SK-N-SH (cell line): ENCODE data around the gene SYNPR. TPM values are rescaled to one million over a fixed set of nuclear protein-coding genes. Genes with fewer than 3 reads are reported as not detected.

Experiments
- CTCF ChIA-PET: fragments of 300-600, 350-600 bp; formaldehyde crosslinking; extraction: SDS; loops from one replicate; lab custom pipeline; 2021; lab: Yijun Ruan, JAX
- POLR2A ChIA-PET: fragments of 350-600 bp; sonication (Branson Sonifier 250); formaldehyde crosslinking; extraction: SDS; loops from one replicate; lab custom pipeline; 2020; ENCODE audit warnings: antibody characterized with exemption, inconsistent platforms; lab: Yijun Ruan, JAX
- DNase-seq: peaks from one replicate; pipeline ENCODE4 v3.0.0; 2012
- H2AFZ ChIP-seq: fragments of 200-600 bp; sonication (generic); 2 replicates; pipeline ENCODE4 v1.8.1; 2016; ENCODE audit warnings: antibody characterized with exemption, mild to moderate bottlenecking, low read depth
- H3F3A ChIP-seq: fragments of 200-600 bp; sonication (generic); replicated peaks from 2 replicates; pipeline ENCODE3; 2016; ENCODE audit warnings: antibody characterized with exemption, mild to moderate bottlenecking; ENCODE audit not compliant: insufficient read depth
- H3K27ac ChIP-seq, 2 experiments: fragments of 200-500 bp in 1 of 2; fragments of 200-600 bp in 1 of 2; sonication (Bioruptor generic) in 1 of 2; sonication (generic), shearing (Covaris generic) in 1 of 2; 2 replicates each; pipeline versions ENCODE4 v1.5.1 to v1.6.1; 2014 to 2016; ENCODE audit warnings: low read depth in 2 of 2, inconsistent platforms in 1 of 2, low read length in 1 of 2, mild to moderate bottlenecking in 1 of 2, mixed read lengths in 1 of 2
- H3K27me3 ChIP-seq: fragments of 200-600 bp; sonication (generic), shearing (Covaris generic); 2 replicates; pipeline ENCODE4 v1.6.1; 2016; ENCODE audit warnings: mixed run types; ENCODE audit not compliant: insufficient read depth
- H3K36me3 ChIP-seq, 2 experiments: fragments of 200-500 bp in 1 of 2; fragments of 200-600 bp in 1 of 2; sonication (Bioruptor generic) in 1 of 2; sonication (generic) in 1 of 2; replicated peaks in 1 of 2; 2 replicates each; pipeline versions ENCODE3 to v1.5.1; 2014 to 2016; ENCODE audit warnings: low read length in 1 of 2, mild to moderate bottlenecking in 1 of 2; ENCODE audit not compliant: insufficient read depth in 2 of 2, control insufficient read depth in 1 of 2
- H3K4me1 ChIP-seq, 2 experiments: fragments of 200-500 bp in 1 of 2; fragments of 200-600 bp in 1 of 2; sonication (Bioruptor generic) in 1 of 2; sonication (generic), shearing (Covaris generic) in 1 of 2; 2 replicates each; pipeline versions ENCODE4 v1.5.1 to v1.6.1; 2014 to 2016; ENCODE audit warnings: low read depth in 1 of 2, low read length in 1 of 2, mixed run types in 1 of 2; ENCODE audit not compliant: insufficient read depth in 2 of 2, control insufficient read depth in 1 of 2
- H3K4me2 ChIP-seq: fragments of 200-600 bp; sonication (generic), shearing (Covaris generic); 2 replicates; pipeline ENCODE4 v1.6.1; 2017; ENCODE audit warnings: mixed run types
- H3K4me3 ChIP-seq, 2 experiments: fragments of 200-500 bp in 1 of 2; fragments of 200-600 bp in 1 of 2; sonication (Bioruptor generic) in 1 of 2; sonication (generic), shearing (Covaris generic) in 1 of 2; 2 replicates each; pipeline versions ENCODE4 v1.5.1 to v1.8.1; 2014 to 2016; ENCODE audit warnings: low read depth in 2 of 2, inconsistent platforms in 1 of 2, low read length in 1 of 2, mild to moderate bottlenecking in 1 of 2, mixed read lengths in 1 of 2, moderate library complexity in 1 of 2
- H3K79me2 ChIP-seq: fragments of 200-600 bp; sonication (generic); 2 replicates; pipeline ENCODE4 v1.8.1; 2017; ENCODE audit warnings: mild to moderate bottlenecking; ENCODE audit not compliant: insufficient read depth
- H3K9ac ChIP-seq: fragments of 200-600 bp; sonication (generic); 2 replicates; pipeline ENCODE4 v1.6.1; 2017; ENCODE audit warnings: mixed run types
- H3K9me2 ChIP-seq: fragments of 200-600 bp; sonication (generic); 2 replicates; pipeline ENCODE4 v1.6.1; 2017; ENCODE audit warnings: mixed run types
- H3K9me3 ChIP-seq: fragments of 200-600 bp; sonication (generic); 2 replicates; pipeline ENCODE4 v1.6.1; 2017; ENCODE audit warnings: mixed run types, mild to moderate bottlenecking, moderate library complexity
- H4K20me1 ChIP-seq: fragments of 200-600 bp; sonication (generic); 2 replicates; pipeline ENCODE4 v1.6.1; 2017; ENCODE audit warnings: mild to moderate bottlenecking, mixed run types; ENCODE audit not compliant: insufficient read depth
- CHD2 ChIP-seq: fragments of 150-350 bp; IDR thresholded peaks from 2 replicates; pipeline ENCODE4 v1.6.1; 2018; ENCODE audit warnings: low read length; ENCODE audit not compliant: partially characterized antibody
- ELF1 ChIP-seq: IDR thresholded peaks from 2 replicates; pipeline ENCODE4 v1.4.0; 2012
- EP300 ChIP-seq, 2 experiments: IDR thresholded peaks; 2 replicates each; pipeline versions ENCODE4 v1.4.0 to v1.6.1; 2012; ENCODE audit warnings: borderline replicate concordance in 1 of 2, low read depth in 1 of 2, low read length in 1 of 2
- FOXJ3 ChIP-seq: sonication (generic); formaldehyde crosslinking; IDR thresholded peaks from 2 replicates; pipeline ENCODE4 v1.5.1; 2020; ENCODE audit warnings: mild to moderate bottlenecking, missing genetic modification reagents
- GABPA ChIP-seq: IDR thresholded peaks from 2 replicates; pipeline ENCODE4 v1.4.0; 2012; ENCODE audit warnings: low read depth, mild to moderate bottlenecking
- MXI1 ChIP-seq: IDR thresholded peaks from 2 replicates; pipeline ENCODE4 v1.6.1; 2012; ENCODE audit warnings: mild to moderate bottlenecking, low read depth, low read length, improper control_type of control experiment
- NFIC ChIP-seq: IDR thresholded peaks from 2 replicates; pipeline ENCODE4 v1.4.0; 2012; ENCODE audit warnings: borderline replicate concordance
- POLR2AphosphoS5 ChIP-seq: IDR thresholded peaks from 2 replicates; pipeline ENCODE4 v1.6.1; 2012; ENCODE audit warnings: low read depth, low read length
- RAD21 ChIP-seq: IDR thresholded peaks from 2 replicates; pipeline ENCODE4 v1.6.1; 2012; ENCODE audit warnings: mild to moderate bottlenecking, low read length
- RCOR1 ChIP-seq: fragments of 150-350 bp; IDR thresholded peaks from 2 replicates; pipeline ENCODE4 v1.6.1; 2017; ENCODE audit warnings: antibody characterized with exemption, low read length
- RXRA ChIP-seq: IDR thresholded peaks from 2 replicates; pipeline ENCODE4 v1.4.0; 2012; ENCODE audit warnings: low read depth, mild to moderate bottlenecking, borderline replicate concordance
- SIN3A ChIP-seq: IDR thresholded peaks from 2 replicates; pipeline ENCODE4 v1.6.1; 2012; ENCODE audit warnings: low read depth, mild to moderate bottlenecking, low read length, moderate library complexity, borderline replicate concordance
- SMC3 ChIP-seq: IDR thresholded peaks from 2 replicates; pipeline ENCODE4 v1.6.1; 2012; ENCODE audit warnings: low read depth, low read length, improper control_type of control experiment
- TAF1 ChIP-seq: IDR thresholded peaks from 2 replicates; pipeline ENCODE4 v1.6.1; 2012; ENCODE audit warnings: low read depth, mild to moderate bottlenecking, low read length, moderate library complexity, borderline replicate concordance
- TEAD4 ChIP-seq: IDR thresholded peaks from 2 replicates; pipeline ENCODE4 v1.4.0; 2012; ENCODE audit warnings: mild to moderate bottlenecking, borderline replicate concordance; ENCODE audit not compliant: insufficient read depth
- WGBS: methylation state at CpG from one replicate; pipeline ENCODE4 v1.1.6; 2017; ENCODE audit warnings: low lambda C conversion rate; 5-methylcytosine and 5-hydroxymethylcytosine counted together
- polyA plus RNA-seq, 3 experiments: library from polyadenylated mRNA; depleted of rRNA; stranded (reverse); fragments of >200 nt; gene quantifications; 2 replicates each; pipeline ENCODE4 v1.2.3, GENCODE V29; 2012
- TF ChIP-seq, protein P1 (sequence below): IDR thresholded peaks from 2 replicates; pipeline ENCODE4 v1.4.0; 2012; ENCODE audit warnings: low read depth
- TF ChIP-seq, protein P2 (sequence below): fragments of 150-350 bp; IDR thresholded peaks from 2 replicates; pipeline ENCODE4 v1.6.1; 2017; ENCODE audit warnings: antibody characterized with exemption, low read length, low read depth, borderline replicate concordance
- TF ChIP-seq, protein P3 (sequence below): IDR thresholded peaks from 2 replicates; pipeline ENCODE4; 2012
- TF ChIP-seq, protein P4 (sequence below): IDR thresholded peaks from 2 replicates; pipeline ENCODE4 v1.4.0; 2012; ENCODE audit warnings: low read depth, borderline replicate concordance

SYNPR gene
- polyA plus RNA-seq, 1 of the 3 experiments (the other 2 are of a cell fraction): not detected

DNA sequence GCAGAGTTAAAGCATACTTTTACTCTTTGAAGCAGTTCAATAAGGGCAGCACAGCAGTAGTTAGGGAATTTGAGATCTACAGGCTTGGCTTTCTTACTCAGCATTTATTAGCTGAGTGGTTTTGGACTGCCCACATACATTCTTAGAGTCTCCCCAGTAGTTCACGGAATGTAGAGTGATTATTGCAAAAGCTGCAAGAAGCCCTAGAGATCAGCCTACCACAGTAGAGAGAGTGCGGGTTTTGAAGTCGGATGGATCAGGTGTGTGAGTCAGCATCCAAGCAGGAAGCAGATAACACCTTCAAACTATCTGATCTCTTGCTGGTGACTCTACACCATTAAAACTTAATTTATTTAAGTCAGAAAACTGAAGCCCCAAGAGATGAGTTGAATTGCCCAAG lies 171.9 kb downstream of the SYNPR start:
- no peaks in the 10 kb centered on the region for H4K20me1 ChIP-seq
- H3K27me3 ChIP-seq: no peaks in the 10 kb centered on the region
- TF ChIP-seq SIN3A (no peak), GABPA (no peak), SMC3 (no peak), TAF1 (no peak), EP300 (IDR thresholded peaks at IDR 0.05; ENCODE audit: borderline replicate concordance in 1 of 2, low read depth in 1 of 2, low read length in 1 of 2) (no peak), CHD2 (no peak), RXRA (no peak), POLR2AphosphoS5 (no peak), RCOR1 (no peak), NFIC (no peak), FOXJ3 (no peak), ELF1 (no peak), RAD21 (no peak), MXI1 (no peak), TEAD4 (no peak)
- TF ChIP-seq, protein P1, sequence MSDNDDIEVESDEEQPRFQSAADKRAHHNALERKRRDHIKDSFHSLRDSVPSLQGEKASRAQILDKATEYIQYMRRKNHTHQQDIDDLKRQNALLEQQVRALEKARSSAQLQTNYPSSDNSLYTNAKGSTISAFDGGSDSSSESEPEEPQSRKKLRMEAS: no peak
- TF ChIP-seq, protein P2, sequence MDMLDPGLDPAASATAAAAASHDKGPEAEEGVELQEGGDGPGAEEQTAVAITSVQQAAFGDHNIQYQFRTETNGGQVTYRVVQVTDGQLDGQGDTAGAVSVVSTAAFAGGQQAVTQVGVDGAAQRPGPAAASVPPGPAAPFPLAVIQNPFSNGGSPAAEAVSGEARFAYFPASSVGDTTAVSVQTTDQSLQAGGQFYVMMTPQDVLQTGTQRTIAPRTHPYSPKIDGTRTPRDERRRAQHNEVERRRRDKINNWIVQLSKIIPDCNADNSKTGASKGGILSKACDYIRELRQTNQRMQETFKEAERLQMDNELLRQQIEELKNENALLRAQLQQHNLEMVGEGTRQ: no peak
- TF ChIP-seq, protein P3, sequence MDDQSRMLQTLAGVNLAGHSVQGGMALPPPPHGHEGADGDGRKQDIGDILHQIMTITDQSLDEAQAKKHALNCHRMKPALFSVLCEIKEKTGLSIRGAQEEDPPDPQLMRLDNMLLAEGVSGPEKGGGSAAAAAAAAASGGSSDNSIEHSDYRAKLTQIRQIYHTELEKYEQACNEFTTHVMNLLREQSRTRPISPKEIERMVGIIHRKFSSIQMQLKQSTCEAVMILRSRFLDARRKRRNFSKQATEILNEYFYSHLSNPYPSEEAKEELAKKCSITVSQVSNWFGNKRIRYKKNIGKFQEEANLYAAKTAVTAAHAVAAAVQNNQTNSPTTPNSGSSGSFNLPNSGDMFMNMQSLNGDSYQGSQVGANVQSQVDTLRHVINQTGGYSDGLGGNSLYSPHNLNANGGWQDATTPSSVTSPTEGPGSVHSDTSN: no peak
- TF ChIP-seq, protein P4, sequence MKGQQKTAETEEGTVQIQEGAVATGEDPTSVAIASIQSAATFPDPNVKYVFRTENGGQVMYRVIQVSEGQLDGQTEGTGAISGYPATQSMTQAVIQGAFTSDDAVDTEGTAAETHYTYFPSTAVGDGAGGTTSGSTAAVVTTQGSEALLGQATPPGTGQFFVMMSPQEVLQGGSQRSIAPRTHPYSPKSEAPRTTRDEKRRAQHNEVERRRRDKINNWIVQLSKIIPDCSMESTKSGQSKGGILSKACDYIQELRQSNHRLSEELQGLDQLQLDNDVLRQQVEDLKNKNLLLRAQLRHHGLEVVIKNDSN: no peak
- DNase-seq: no peak
- ChIA-PET POLR2A (no interaction called here), CTCF (interaction anchor here (1.2 kb wide), 1 partner anchor 17 kb away, joined by 3 read pairs; no protein-coding TSS in a partner anchor)
- H3K79me2 ChIP-seq: no peaks in the 10 kb centered on the region
- no peaks in the 10 kb centered on the region for H3F3A ChIP-seq
- H3K4me2 ChIP-seq: no peak overlapping the region
- H3K9ac ChIP-seq: no peak overlapping the region
- H3K9me3 ChIP-seq: no peaks in the 10 kb centered on the region
- no peak overlapping the region for H3K27ac ChIP-seq
- WGBS: 77% methylated on average over 3 of the region's 3 CpGs
- no peak overlapping the region for H2AFZ ChIP-seq
- H3K36me3 ChIP-seq: no peaks in the 10 kb centered on the region
- H3K4me1 ChIP-seq: no peaks in the 10 kb centered on the region; a peak in 1 of 4 replicates
- H3K4me3 ChIP-seq: no peak overlapping the region
- no peaks in the 10 kb centered on the region for H3K9me2 ChIP-seq
